Astrocyte of the cerebellum (primary cell): ENCODE data around the gene MAPK8.
"Not testable (repeated sequence)": the region's sequence is repeated elsewhere in the genome, so short reads cannot be mapped to it uniquely, and the experiment has no call there.

ENCODE experiments used
- DNase-seq: peaks from one replicate; pipeline ENCODE4 v3.0.0-alpha.2; 2011; ENCODE audit warnings: low read depth
- H3K4me3 ChIP-seq: 2 replicates; pipeline ENCODE4 v1.5.1; 2011; ENCODE audit warnings: mild to moderate bottlenecking, low read depth, low read length, moderate library complexity
- CTCF ChIP-seq: IDR thresholded peaks from 2 replicates; pipeline ENCODE4 v1.5.1; 2012; ENCODE audit warnings: low read length, low read depth, moderate library complexity, mild to moderate bottlenecking; ENCODE audit errors: missing control alignments
- in situ Hi-C: cut with HindIII; loops from 2 replicates; pipeline ENCODE4 v1.10.0; 2017; ENCODE audit warnings: low sequenced_read_pairs

The MAPK8 gene

GRCh38 chr10:48273741-48274140 is 32.7 kb upstream of the MAPK8 start:
- no peak overlapping the region for H3K4me3 ChIP-seq
- no peak for DNase-seq
- in situ Hi-C loops = no loop called here
- TF ChIP-seq CTCF = no peak

- DNase-seq = no peak
- in situ Hi-C loops = no loop called here
- TF ChIP-seq CTCF = no peak
- H3K4me3 ChIP-seq = no peak within 1 kb of the TSS
These were observed 31.8 kb upstream of the MAPK8 start, which contains the start of gene FRMPD2 for GRCh38 chr10:48274636-48275035. TSS of gene FRMPD2 (minus strand) at chr10:48274696. CDS start at chr10:48274567, 129 bp downstream.

- in situ Hi-C loops = no loop called here
- no peak for DNase-seq
- TF ChIP-seq CTCF = no peak
- H3K4me3 ChIP-seq = no peak overlapping the region
These were observed 29.4 kb upstream of the MAPK8 start for GRCh38 chr10:48277093-48277492.

- no peak overlapping the region for H3K4me3 ChIP-seq
- TF ChIP-seq CTCF = no peak
- DNase-seq = no peak
- in situ Hi-C loops = no loop called here
These were observed 27.3 kb upstream of the MAPK8 start for GRCh38 chr10:48279081-48279751.

GRCh38 chr10:48281697-48282096 is 24.8 kb upstream of the MAPK8 start:
- DNase-seq, in situ Hi-C loops, H3K4me3 ChIP-seq: not testable (repeated sequence)

- no peak for TF ChIP-seq CTCF
- in situ Hi-C loops = no loop called here
- no peak overlapping the region for H3K4me3 ChIP-seq
- no peak for DNase-seq
These were observed 23.6 kb upstream of the MAPK8 start for GRCh38 chr10:48282829-48283228.

- TF ChIP-seq CTCF = no peak
- in situ Hi-C loops = no loop called here
- no peak overlapping the region for H3K4me3 ChIP-seq
- DNase-seq = no peak
These were observed 22.4 kb upstream of the MAPK8 start for GRCh38 chr10:48284002-48284546.
